ENCODE measurements around the gene OR51B2.
"Not testable (repeated sequence)": the region's sequence is repeated elsewhere in the genome, so short reads cannot be mapped to it uniquely, and the experiment has no call there.

OR51B2 gene

DNA sequence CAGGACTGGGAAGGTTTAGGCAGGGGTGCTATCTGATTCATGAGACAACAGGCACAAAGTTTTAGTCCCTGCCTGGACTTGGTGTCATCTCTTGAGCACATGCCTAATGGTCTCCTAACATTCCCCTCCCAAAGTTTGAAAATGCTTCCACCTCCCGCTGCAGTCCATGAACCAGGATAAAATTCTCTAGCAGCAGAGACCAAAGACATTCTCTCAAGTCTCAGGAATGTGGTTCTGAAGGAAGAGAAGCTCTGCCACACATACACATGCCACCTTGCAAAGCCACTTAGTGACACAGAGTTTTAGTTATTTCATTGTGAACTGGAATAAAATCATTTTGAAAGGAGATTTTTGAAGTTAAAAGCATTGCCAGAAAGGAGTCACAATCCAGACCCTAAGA lies 42.8 kb upstream of the OR51B2 start:
- Histone ChIP-seq H3K4me1 (ENCODE audit: control insufficient read depth, insufficient read depth, low read length) (no peaks in the 10 kb centered on the region), H3K9me3 (ENCODE audit: control insufficient read depth, insufficient read depth, low read depth, low read length) (no peaks in the 10 kb centered on the region), H3K36me3 (ENCODE audit: control insufficient read depth in 2 of 2, insufficient read depth in 1 of 2, low read length in 2 of 2) (no peaks in the 10 kb centered on the region), H3K27ac (ENCODE audit: extremely low read depth, low read depth, low read length) (no peak overlapping the region), H3K4me3 (ENCODE audit: low read depth, low read length) (no peak overlapping the region)
- TF ChIP-seq ZNF626 (tag by site-specific recombination; IDR thresholded peaks at IDR 0.05) (no peak), MZF1 (tag by site-specific recombination; IDR thresholded peaks at IDR 0.05; ENCODE audit: borderline replicate concordance) (no peak), ZNF837 (tag by site-specific recombination; IDR thresholded peaks at IDR 0.05) (no peak), ZNF121 (tag by site-specific recombination; IDR thresholded peaks at IDR 0.05) (no peak), YY2 (tag by site-specific recombination; IDR thresholded peaks at IDR 0.05) (no peak), ZIC2 (tag by site-specific recombination; IDR thresholded peaks at IDR 0.05) (no peak), ZNF548 (tag by site-specific recombination; IDR thresholded peaks at IDR 0.05) (no peak), ZNF777 (tag by site-specific recombination; IDR thresholded peaks at IDR 0.05; ENCODE audit: borderline replicate concordance) (no peak), HOXC10 (CRISPR knock-in tag; IDR thresholded peaks at IDR 0.05) (no peak), GLI2 (tag by site-specific recombination; IDR thresholded peaks at IDR 0.05; ENCODE audit: borderline replicate concordance, low read depth) (no peak), ZBTB21 (tag by site-specific recombination; IDR thresholded peaks at IDR 0.05) (no peak), ZNF133 (tag by site-specific recombination; IDR thresholded peaks at IDR 0.05) (no peak), GLI4 (tag by site-specific recombination; IDR thresholded peaks at IDR 0.05) (no peak), ZNF791 (tag by site-specific recombination; IDR thresholded peaks at IDR 0.05) (no peak), ZNF24 (tag by site-specific recombination; IDR thresholded peaks at IDR 0.05) (no peak), KLF7 (tag by site-specific recombination; IDR thresholded peaks at IDR 0.05; ENCODE audit: borderline replicate concordance) (no peak)
- TF ChIP-seq, protein P1, sequence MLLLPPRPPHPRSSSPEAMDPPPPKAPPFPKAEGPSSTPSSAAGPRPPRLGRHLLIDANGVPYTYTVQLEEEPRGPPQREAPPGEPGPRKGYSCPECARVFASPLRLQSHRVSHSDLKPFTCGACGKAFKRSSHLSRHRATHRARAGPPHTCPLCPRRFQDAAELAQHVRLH (tag by site-specific recombination; IDR thresholded peaks at IDR 0.05), result no peak
- TF ChIP-seq, protein P2, sequence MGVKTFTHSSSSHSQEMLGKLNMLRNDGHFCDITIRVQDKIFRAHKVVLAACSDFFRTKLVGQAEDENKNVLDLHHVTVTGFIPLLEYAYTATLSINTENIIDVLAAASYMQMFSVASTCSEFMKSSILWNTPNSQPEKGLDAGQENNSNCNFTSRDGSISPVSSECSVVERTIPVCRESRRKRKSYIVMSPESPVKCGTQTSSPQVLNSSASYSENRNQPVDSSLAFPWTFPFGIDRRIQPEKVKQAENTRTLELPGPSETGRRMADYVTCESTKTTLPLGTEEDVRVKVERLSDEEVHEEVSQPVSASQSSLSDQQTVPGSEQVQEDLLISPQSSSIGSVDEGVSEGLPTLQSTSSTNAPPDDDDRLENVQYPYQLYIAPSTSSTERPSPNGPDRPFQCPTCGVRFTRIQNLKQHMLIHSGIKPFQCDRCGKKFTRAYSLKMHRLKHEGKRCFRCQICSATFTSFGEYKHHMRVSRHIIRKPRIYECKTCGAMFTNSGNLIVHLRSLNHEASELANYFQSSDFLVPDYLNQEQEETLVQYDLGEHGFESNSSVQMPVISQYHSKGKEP (tag by site-specific recombination; IDR thresholded peaks at IDR 0.05), result no peak
- TF ChIP-seq, protein P3, sequence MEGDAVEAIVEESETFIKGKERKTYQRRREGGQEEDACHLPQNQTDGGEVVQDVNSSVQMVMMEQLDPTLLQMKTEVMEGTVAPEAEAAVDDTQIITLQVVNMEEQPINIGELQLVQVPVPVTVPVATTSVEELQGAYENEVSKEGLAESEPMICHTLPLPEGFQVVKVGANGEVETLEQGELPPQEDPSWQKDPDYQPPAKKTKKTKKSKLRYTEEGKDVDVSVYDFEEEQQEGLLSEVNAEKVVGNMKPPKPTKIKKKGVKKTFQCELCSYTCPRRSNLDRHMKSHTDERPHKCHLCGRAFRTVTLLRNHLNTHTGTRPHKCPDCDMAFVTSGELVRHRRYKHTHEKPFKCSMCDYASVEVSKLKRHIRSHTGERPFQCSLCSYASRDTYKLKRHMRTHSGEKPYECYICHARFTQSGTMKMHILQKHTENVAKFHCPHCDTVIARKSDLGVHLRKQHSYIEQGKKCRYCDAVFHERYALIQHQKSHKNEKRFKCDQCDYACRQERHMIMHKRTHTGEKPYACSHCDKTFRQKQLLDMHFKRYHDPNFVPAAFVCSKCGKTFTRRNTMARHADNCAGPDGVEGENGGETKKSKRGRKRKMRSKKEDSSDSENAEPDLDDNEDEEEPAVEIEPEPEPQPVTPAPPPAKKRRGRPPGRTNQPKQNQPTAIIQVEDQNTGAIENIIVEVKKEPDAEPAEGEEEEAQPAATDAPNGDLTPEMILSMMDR (tag by site-specific recombination; IDR thresholded peaks at IDR 0.05), result no peak
- TF ChIP-seq, protein P4, sequence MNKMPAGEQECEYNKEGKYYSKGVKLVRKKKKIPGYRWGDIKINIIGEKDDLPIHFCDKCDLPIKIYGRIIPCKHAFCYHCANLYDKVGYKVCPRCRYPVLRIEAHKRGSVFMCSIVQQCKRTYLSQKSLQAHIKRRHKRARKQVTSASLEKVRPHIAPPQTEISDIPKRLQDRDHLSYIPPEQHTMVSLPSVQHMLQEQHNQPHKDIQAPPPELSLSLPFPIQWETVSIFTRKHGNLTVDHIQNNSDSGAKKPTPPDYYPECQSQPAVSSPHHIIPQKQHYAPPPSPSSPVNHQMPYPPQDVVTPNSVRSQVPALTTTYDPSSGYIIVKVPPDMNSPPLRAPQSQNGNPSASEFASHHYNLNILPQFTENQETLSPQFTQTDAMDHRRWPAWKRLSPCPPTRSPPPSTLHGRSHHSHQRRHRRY (tag by site-specific recombination; IDR thresholded peaks at IDR 0.05), result no peak
- POLR2A ChIA-PET, result no interaction called here
- CTCF ChIA-PET, result no interaction called here

DNA sequence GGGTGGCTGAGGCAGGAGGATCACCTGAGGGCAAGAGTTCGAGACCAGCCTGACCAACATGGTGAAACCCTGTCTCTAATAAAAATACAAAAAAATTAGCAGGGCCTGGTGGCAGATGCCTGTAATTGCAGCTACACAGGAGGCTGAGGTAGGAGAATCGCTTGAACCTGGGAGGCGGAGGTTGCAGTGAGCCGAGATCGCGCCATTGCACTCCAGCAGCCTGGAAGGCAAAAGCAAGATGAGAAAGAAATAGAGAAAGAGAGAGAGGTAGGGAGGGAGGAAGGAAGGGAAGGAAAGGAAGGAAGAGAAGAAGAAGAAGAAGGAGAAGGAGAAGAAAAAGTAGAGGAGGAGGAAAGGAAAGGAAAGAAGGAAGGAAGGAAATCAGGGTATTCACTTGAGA lies 42.3 kb upstream of the OR51B2 start:
- POLR2A ChIA-PET; H3K4me3 ChIP-seq (ENCODE audit: low read depth, low read length); H3K27ac ChIP-seq (ENCODE audit: extremely low read depth, low read depth, low read length); H3K36me3 ChIP-seq (ENCODE audit: control insufficient read depth in 2 of 2, insufficient read depth in 1 of 2, low read length in 2 of 2); H3K4me1 ChIP-seq (ENCODE audit: control insufficient read depth, insufficient read depth, low read length); H3K9me3 ChIP-seq (ENCODE audit: control insufficient read depth, insufficient read depth, low read depth, low read length): not testable (repeated sequence)
- CTCF ChIA-PET, result interaction anchor here (0.6 kb wide), 1 partner anchor 76 kb away, joined by 3 read pairs; no protein-coding TSS in a partner anchor
